Activated naive CD8-positive, alpha-beta T cell (primary cell): ENCODE data around the gene ZBTB24.
A peak's percentile ranks its signal among the peaks of the same experiment; 100 is the strongest.

Experiments
- H3K27ac Mint-ChIP-seq: one replicate; pipeline ENCODE4 v1.8.0; 2021; ENCODE audit warnings: mixed read lengths
- H3K27me3 Mint-ChIP-seq: one replicate; pipeline ENCODE4 v1.8.0; 2021; ENCODE audit warnings: mixed read lengths
- H3K36me3 Mint-ChIP-seq: one replicate; pipeline ENCODE4 v1.8.0; 2021; ENCODE audit warnings: mixed read lengths
- H3K4me1 Mint-ChIP-seq: one replicate; pipeline ENCODE4 v1.8.0; 2021; ENCODE audit warnings: low read depth, mixed read lengths
- H3K4me3 Mint-ChIP-seq: one replicate; pipeline ENCODE4 v1.8.0; 2021; ENCODE audit warnings: mild to moderate bottlenecking, mixed read lengths
- H3K9me3 Mint-ChIP-seq: one replicate; pipeline ENCODE4 v1.8.0; 2021; ENCODE audit warnings: low read depth, mixed read lengths

Gene ZBTB24

GRCh38 chr6:109441069-109441816 lies 41.8 kb downstream of the ZBTB24 start:
- Mint-ChIP-seq H3K27ac (peak overlapping the region; percentile 88), H3K4me1 (peaks cover 26% of the 10 kb centered on the region), H3K36me3 (peaks cover 2% of the 10 kb centered on the region), H3K27me3 (no peaks in the 10 kb centered on the region), H3K9me3 (no peaks in the 10 kb centered on the region), H3K4me3 (peak overlapping the region; percentile 92)

- no peaks in the 10 kb centered on the region for H3K9me3 Mint-ChIP-seq
- peaks cover 26% of the 10 kb centered on the region for H3K4me1 Mint-ChIP-seq
- H3K27me3 Mint-ChIP-seq = no peaks in the 10 kb centered on the region
- H3K27ac Mint-ChIP-seq = peak within 1 kb of the TSS; percentile 88
- H3K36me3 Mint-ChIP-seq = peaks cover 2% of the 10 kb centered on the region
- H3K4me3 Mint-ChIP-seq = peak within 1 kb of the TSS; percentile 92
Measured at GRCh38 chr6:109440331-109441068, 42.5 kb downstream of the ZBTB24 start, which contains the start of the genes PPIL6 and SMPD2. Gene PPIL6 (minus strand): TSS chr6:109440628. CDS start chr6:109440590, 38 bp downstream. Gene SMPD2 (plus strand): TSS chr6:109440724. CDS start chr6:109441122, 398 bp downstream.

DNA sequence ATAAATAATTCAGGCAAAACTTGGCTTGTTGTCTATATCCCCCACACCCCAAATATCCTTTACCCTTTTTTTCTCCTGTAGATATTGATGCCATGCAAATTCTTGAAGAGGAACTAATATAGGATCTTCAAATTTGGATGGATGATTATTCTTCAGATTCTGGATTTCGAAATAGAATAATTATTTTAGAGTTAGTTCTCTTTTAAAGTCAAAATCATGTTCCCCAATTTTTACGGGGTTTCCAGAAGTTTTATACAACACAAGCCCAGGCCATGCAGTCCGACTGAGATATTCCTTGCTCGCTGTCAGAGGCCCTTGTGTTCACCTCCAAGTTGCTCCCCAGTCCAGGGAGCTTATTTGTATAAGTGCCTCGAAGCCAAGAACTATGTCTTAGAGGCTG lies 47.0 kb downstream of the ZBTB24 start:
- H3K27ac Mint-ChIP-seq = no peak overlapping the region

DNA sequence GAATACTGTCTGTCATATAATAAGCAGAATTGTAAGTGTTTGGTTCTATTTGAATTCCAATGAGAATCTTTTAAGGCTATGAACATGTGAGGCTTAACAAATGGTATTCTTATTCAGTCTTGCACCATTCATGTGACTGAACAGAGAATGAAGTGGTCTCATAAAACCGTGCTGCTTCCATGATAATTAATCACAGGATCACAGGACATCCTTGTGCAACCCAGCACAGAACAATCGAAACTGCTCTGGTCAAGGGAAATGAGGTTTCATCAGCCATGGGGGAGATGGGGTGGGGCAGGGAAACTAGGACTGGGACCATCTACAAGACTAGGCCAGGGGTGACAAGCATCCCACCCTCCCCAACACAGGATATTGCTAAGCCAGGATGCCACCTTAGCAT lies 48.6 kb downstream of the ZBTB24 start:
- Mint-ChIP-seq H3K36me3 (no peaks in the 10 kb centered on the region), H3K27me3 (no peaks in the 10 kb centered on the region), H3K4me1 (peaks cover 2% of the 10 kb centered on the region), H3K9me3 (no peaks in the 10 kb centered on the region), H3K27ac (no peak overlapping the region), H3K4me3 (no peak overlapping the region)

More for the DNA sequence above, 47.0 kb downstream of the ZBTB24 start:
- H3K4me1 Mint-ChIP-seq = peaks cover 6% of the 10 kb centered on the region
- no peaks in the 10 kb centered on the region for H3K27me3 Mint-ChIP-seq
- H3K36me3 Mint-ChIP-seq = no peaks in the 10 kb centered on the region
- H3K4me3 Mint-ChIP-seq = no peak overlapping the region
- H3K9me3 Mint-ChIP-seq = no peaks in the 10 kb centered on the region

- no peaks in the 10 kb centered on the region for H3K9me3 Mint-ChIP-seq
- no peak overlapping the region for H3K4me3 Mint-ChIP-seq
- H3K4me1 Mint-ChIP-seq = no peaks in the 10 kb centered on the region
- peaks cover 1% of the 10 kb centered on the region for H3K27me3 Mint-ChIP-seq
- no peak overlapping the region for H3K27ac Mint-ChIP-seq
- peaks cover 4% of the 10 kb centered on the region for H3K36me3 Mint-ChIP-seq
Measured at GRCh38 chr6:109429496-109429895, 53.5 kb downstream of the ZBTB24 start.

DNA sequence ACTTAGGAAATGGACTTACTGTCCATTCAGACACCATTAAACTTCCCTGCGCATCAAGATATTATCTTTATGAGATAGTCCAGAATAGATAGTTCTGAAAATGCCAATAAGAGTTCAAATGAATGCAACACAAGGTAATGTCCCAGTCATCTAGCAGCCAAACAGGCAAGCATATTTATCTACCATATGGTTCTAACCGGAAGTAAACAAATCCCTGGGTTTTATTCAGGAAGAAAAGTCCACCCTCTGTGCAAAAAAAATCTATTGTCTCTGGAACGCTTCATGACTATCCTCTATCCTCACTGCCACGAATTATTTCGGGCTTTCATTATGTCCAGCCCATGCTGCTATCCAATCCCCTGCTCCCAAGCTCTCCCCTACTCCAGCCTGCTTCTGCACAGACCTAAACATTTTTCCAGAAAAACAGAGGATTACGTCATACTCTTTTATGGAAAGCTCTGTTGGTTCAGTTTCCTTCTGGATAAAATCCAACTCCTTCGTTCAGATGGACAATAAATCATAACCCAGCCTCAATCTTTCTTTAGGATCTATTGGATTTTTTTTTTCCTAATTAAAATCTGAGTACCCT lies 54.0 kb downstream of the ZBTB24 start:
- peaks cover 1% of the 10 kb centered on the region for H3K27me3 Mint-ChIP-seq
- H3K4me1 Mint-ChIP-seq = no peaks in the 10 kb centered on the region

DNA sequence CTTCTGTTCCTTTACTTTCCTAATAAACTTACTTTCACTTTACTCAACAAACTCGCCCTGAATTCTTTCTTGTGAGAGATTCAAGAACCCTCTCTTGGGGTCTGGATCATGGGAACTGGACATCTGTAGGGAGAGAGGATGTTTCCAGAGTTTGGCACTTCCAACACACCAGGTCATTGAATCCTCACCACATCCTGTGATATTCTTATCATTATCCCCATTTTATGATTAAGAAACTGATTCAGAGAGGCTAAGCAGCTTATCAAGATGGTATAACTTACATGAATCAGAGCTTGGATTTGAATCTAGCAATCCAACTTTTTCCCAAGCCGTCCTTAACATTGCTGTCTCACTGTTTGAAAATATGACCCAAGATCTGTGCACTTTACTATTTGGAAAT lies 58.1 kb downstream of the ZBTB24 start:
- Mint-ChIP-seq H3K36me3 (peaks cover 4% of the 10 kb centered on the region), H3K9me3 (no peaks in the 10 kb centered on the region), H3K27me3 (peaks cover 1% of the 10 kb centered on the region), H3K4me3 (no peak overlapping the region), H3K27ac (no peak overlapping the region), H3K4me1 (no peaks in the 10 kb centered on the region)

More for the DNA sequence above, 54.0 kb downstream of the ZBTB24 start:
- Mint-ChIP-seq H3K27ac (no peak overlapping the region), H3K4me3 (no peak overlapping the region), H3K9me3 (no peaks in the 10 kb centered on the region), H3K36me3 (peaks cover 4% of the 10 kb centered on the region)

GRCh38 chr6:109421184-109421583 lies 61.8 kb downstream of the ZBTB24 start:
- no peak overlapping the region for H3K4me3 Mint-ChIP-seq
- H3K27me3 Mint-ChIP-seq = no peaks in the 10 kb centered on the region
- H3K9me3 Mint-ChIP-seq = no peaks in the 10 kb centered on the region
- H3K4me1 Mint-ChIP-seq = no peaks in the 10 kb centered on the region
- H3K27ac Mint-ChIP-seq = no peak overlapping the region
- no peaks in the 10 kb centered on the region for H3K36me3 Mint-ChIP-seq

DNA sequence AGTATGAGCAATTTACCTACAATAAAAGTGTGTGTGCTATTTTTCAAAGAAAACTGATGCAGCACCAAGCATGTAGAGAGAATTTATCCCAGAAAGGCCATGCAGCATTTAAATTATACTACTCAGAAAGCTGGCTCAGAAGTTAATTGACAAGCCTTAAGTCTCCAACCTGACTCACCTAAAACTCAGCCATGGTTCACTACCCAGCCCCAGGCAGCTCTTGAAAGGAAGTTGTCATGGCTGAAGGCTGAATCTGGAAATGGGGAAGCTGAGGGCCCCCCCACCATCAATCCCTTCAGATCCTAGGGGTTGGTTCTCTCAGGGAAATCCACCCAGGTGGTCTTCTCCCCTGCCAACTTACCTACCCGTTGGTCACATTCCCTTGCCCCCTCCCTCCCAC lies 62.3 kb downstream of the ZBTB24 start:
- Mint-ChIP-seq H3K36me3 (no peaks in the 10 kb centered on the region), H3K4me1 (no peaks in the 10 kb centered on the region), H3K9me3 (no peaks in the 10 kb centered on the region), H3K4me3 (no peak overlapping the region), H3K27ac (no peak overlapping the region), H3K27me3 (no peaks in the 10 kb centered on the region)

DNA sequence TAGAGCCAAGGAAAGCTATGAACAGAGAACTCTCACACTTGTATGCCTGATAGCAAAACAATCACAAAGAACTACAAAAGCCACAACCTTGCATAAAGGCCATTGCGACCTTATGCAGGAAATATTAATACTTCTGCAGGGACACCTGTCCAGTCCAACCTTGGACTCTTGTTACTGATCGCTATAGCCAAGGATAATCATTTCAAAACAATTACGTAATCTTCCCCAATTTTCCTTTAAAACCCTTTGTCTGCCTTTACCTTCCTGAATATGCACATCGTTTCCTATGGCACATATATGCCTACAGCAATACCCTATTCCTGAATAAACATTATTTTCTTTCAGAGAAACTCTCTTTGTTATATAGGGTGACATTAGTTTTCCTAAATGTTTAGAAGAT lies 65.4 kb downstream of the ZBTB24 start:
- no peaks in the 10 kb centered on the region for H3K4me1 Mint-ChIP-seq
- H3K27ac Mint-ChIP-seq = no peak overlapping the region
- no peaks in the 10 kb centered on the region for H3K9me3 Mint-ChIP-seq
- H3K27me3 Mint-ChIP-seq = no peaks in the 10 kb centered on the region
- H3K4me3 Mint-ChIP-seq = no peak overlapping the region
- no peaks in the 10 kb centered on the region for H3K36me3 Mint-ChIP-seq
